ENCODE data around the gene RERE. TPM values are rescaled to one million over a fixed set of nuclear protein-coding genes. Genes with fewer than 3 reads are reported as not detected.

The RERE gene
- total and polyA plus RNA-seq, 12 donors: 33.4 to 146 (median 72.7) TPM

- Histone ChIP-seq H3K4me1 (replicated peaks in 1 of 2) (peaks cover under 1 to 15% of the 10 kb centered on the region in 2 donors), H3K9me3 (replicated peaks in 1 of 3) (no peaks in the 10 kb centered on the region), H3K27me3 (no peaks in the 10 kb centered on the region), H3K27ac (no peak overlapping the region), H3K36me3 (replicated peaks in 1 of 2) (no peaks in the 10 kb centered on the region), H3K4me3 (no peak overlapping the region)
- no peak for DNase-seq
- intact Hi-C loops (cut with DNase I): no loop called here
- WGBS, 4 donors: 82 to 92% (median 89%) methylated on average over 5 of the region's 5 CpGs
- no peak for TF ChIP-seq POLR2A (IDR thresholded peaks at IDR 0.05)
- TF ChIP-seq CTCF (IDR thresholded peaks at IDR 0.05): no peak
Observed at GRCh38 chr1:8776104-8776503, 41.3 kb downstream of the RERE start.

- Histone ChIP-seq H3K4me1 (replicated peaks in 1 of 2) (peaks cover 9 to 15% of the 10 kb centered on the region in 2 donors), H3K4me3 (no peak overlapping the region), H3K27me3 (no peaks in the 10 kb centered on the region), H3K9me3 (replicated peaks in 1 of 3) (no peaks in the 10 kb centered on the region), H3K36me3 (replicated peaks in 1 of 2) (no peaks in the 10 kb centered on the region), H3K27ac (no peak overlapping the region)
- DNase-seq: no peak
- WGBS, 4 donors: 79 to 92% (median 85%) methylated on average over 2 of the region's 2 CpGs
- TF ChIP-seq CTCF (IDR thresholded peaks at IDR 0.05): no peak
- no peak for TF ChIP-seq POLR2A (IDR thresholded peaks at IDR 0.05)
- intact Hi-C loops (cut with DNase I): no loop called here
Observed at GRCh38 chr1:8767006-8767405, 50.4 kb downstream of the RERE start.

- no peak overlapping the region for H3K27ac ChIP-seq
- intact Hi-C loops (cut with DNase I): no loop called here
- no peak for DNase-seq
- no peaks in the 10 kb centered on the region for H3K9me3 ChIP-seq (replicated peaks in 1 of 3)
- peaks cover 9 to 15% of the 10 kb centered on the region in 2 donors for H3K4me1 ChIP-seq (replicated peaks in 1 of 2)
- TF ChIP-seq CTCF (IDR thresholded peaks at IDR 0.05): no peak
- WGBS, 4 donors: 84 to 93% (median 89%) methylated on average over 3 of the region's 3 CpGs
- H3K4me3 ChIP-seq: no peak overlapping the region
- no peaks in the 10 kb centered on the region for H3K27me3 ChIP-seq
- H3K36me3 ChIP-seq (replicated peaks in 1 of 2): no peaks in the 10 kb centered on the region
Observed at GRCh38 chr1:8765198-8765597, 52.2 kb downstream of the RERE start.

- intact Hi-C loops (cut with DNase I): no loop called here
- 38 to 54% (median 48%) methylated on average over 4 of the region's 4 CpGs for WGBS, 4 donors
- no peaks in the 10 kb centered on the region for H3K36me3 ChIP-seq (replicated peaks in 1 of 2)
- H3K9me3 ChIP-seq (replicated peaks in 1 of 3): no peaks in the 10 kb centered on the region
- no peak for TF ChIP-seq CTCF (IDR thresholded peaks at IDR 0.05)
- TF ChIP-seq POLR2A (IDR thresholded peaks at IDR 0.05): no peak
- H3K4me1 ChIP-seq (replicated peaks in 1 of 2): peaks cover 9 to 15% of the 10 kb centered on the region in 2 donors
- DNase-seq: no peak
- peak overlapping the region in 1 of 5 donors; percentile 4 for H3K27ac ChIP-seq
- H3K27me3 ChIP-seq: no peaks in the 10 kb centered on the region
- no peak overlapping the region for H3K4me3 ChIP-seq
Observed at GRCh38 chr1:8764293-8764937, 53.0 kb downstream of the RERE start.

Measured in adrenal gland (tissue), 12 donors.